A549 (cell line): ENCODE results near the gene NFATC4.

Experiments
- CTCF ChIP-seq: fragments of >200 bp; sonication (Bioruptor Twin); formaldehyde crosslinking; IDR thresholded peaks from 3 replicates; pipeline ENCODE4 v1.5.1; 2016
- E2F6 ChIP-seq: IDR thresholded peaks from 2 replicates; pipeline ENCODE4 v1.6.1; 2012; ENCODE audit warnings: low read depth, borderline replicate concordance
- EP300 ChIP-seq, 2 experiments: fragments of >200 bp; sonication (Bioruptor Twin); formaldehyde crosslinking; IDR thresholded peaks; 2 replicates in 1 of 2; 3 replicates in 1 of 2; pipeline ENCODE4 v1.6.1; 2016 to 2017
- JUN ChIP-seq, 2 experiments: fragments of >200 bp; sonication (Bioruptor Twin); formaldehyde crosslinking; IDR thresholded peaks; 2 replicates in 1 of 2; 3 replicates in 1 of 2; pipeline ENCODE4 v1.6.1; 2016 to 2017
- PHF8 ChIP-seq: fragments of 200-600 bp; sonication (generic); IDR thresholded peaks from 2 replicates; pipeline ENCODE4 v1.6.1; 2016; ENCODE audit warnings: low read depth, mild to moderate bottlenecking, antibody characterized with exemption, moderate library complexity, borderline replicate concordance
- POLR2A ChIP-seq: IDR thresholded peaks from 2 replicates; pipeline ENCODE4 v1.6.1; 2012; ENCODE audit warnings: mild to moderate bottlenecking, low read length
- RAD21 ChIP-seq, 2 experiments: fragments of >200 bp in 1 of 2; sonication (Bioruptor Twin) in 1 of 2; formaldehyde crosslinking in 1 of 2; IDR thresholded peaks in 1 of 2; conservative IDR thresholded peaks in 1 of 2; 2 replicates in 1 of 2; 3 replicates in 1 of 2; pipeline ENCODE4 v1.6.1; 2012 to 2018; ENCODE audit warnings: inconsistent platforms in 1 of 2
- SMC3 ChIP-seq: fragments of >200 bp; sonication (Bioruptor Twin); formaldehyde crosslinking; IDR thresholded peaks from 3 replicates; pipeline ENCODE4 v1.6.1; 2018; ENCODE audit warnings: inconsistent platforms
- ZFP36 ChIP-seq: fragments of 450-650 bp; IDR thresholded peaks from 2 replicates; pipeline ENCODE4 v1.6.1; 2014; ENCODE audit warnings: borderline replicate concordance; ENCODE audit not compliant: partially characterized antibody

- TF ChIP-seq JUN (IDR thresholded peaks at IDR 0.05) (no peak), CTCF (no peak), EP300 (IDR thresholded peaks at IDR 0.05) (no peak), SMC3 (no peak), PHF8 (no peak), E2F6 (no peak), ZFP36 (no peak), RAD21 (conservative IDR thresholded peaks at IDR 0.05 in 1 of 2, IDR thresholded peaks at IDR 0.05 in 1 of 2) (no peak), POLR2A (no peak)
Measured at GRCh38 chr14:24364841-24365240, 3.1 kb upstream of the NFATC4 start.
